Measurements from ENCODE around the gene RIPOR3.

DNA sequence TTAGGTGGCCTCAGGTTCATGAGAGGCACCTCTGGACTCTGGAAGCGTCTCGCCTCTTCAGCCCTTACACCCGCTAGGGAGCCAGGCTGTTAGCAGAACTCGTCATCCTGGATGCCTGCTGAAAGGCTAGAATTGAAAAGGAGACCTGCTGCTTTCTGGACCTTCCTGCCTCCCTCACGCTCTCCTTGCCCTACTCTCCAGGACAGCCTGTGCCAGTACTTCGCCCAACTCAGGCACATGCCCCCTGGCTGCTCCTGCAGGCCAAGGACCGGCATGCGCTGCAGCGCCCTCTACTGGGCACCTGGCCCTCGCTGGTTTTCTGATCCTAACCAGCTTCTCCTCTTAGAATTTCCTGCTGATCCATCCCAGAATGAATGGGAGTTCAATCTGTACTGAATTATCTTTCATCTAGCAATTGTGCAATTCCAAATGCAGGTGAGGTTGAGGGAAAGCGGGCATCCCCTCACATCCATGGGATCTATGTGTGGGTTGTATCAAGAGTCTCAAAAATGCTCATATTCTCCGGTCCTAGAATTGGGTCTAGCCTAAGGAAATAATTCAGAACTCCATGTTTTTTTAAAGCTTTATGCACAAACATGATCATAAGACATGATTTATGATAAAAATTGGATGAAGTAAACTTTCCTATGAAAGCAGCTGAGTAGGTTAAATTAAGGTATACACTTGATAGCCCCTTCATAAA lies 103.2 kb downstream of the RIPOR3 start:
- TF ChIP-seq, protein P1, sequence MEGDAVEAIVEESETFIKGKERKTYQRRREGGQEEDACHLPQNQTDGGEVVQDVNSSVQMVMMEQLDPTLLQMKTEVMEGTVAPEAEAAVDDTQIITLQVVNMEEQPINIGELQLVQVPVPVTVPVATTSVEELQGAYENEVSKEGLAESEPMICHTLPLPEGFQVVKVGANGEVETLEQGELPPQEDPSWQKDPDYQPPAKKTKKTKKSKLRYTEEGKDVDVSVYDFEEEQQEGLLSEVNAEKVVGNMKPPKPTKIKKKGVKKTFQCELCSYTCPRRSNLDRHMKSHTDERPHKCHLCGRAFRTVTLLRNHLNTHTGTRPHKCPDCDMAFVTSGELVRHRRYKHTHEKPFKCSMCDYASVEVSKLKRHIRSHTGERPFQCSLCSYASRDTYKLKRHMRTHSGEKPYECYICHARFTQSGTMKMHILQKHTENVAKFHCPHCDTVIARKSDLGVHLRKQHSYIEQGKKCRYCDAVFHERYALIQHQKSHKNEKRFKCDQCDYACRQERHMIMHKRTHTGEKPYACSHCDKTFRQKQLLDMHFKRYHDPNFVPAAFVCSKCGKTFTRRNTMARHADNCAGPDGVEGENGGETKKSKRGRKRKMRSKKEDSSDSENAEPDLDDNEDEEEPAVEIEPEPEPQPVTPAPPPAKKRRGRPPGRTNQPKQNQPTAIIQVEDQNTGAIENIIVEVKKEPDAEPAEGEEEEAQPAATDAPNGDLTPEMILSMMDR (IDR thresholded peaks at IDR 0.05; ENCODE audit: poor library complexity) = peak; percentile 82
- TF ChIP-seq EZH2phosphoT487 (IDR thresholded peaks at IDR 0.05; ENCODE audit: low read depth, severe bottlenecking, unreplicated experiment) = no peak

All from hepatocyte (in vitro differentiated cells).